Activated naive CD8-positive, alpha-beta T cell treated with anti-CD3 and anti-CD28 coated beads, Interleukin-2, amount 50 U/mL, for 24 hours (primary cell): Measurements from ENCODE around the gene HIRA.
"Not testable (repeated sequence)": the region's sequence is repeated elsewhere in the genome, so short reads cannot be mapped to it uniquely, and the experiment has no call there.

Experiments used
- ATAC-seq: fragments of 150-1000 bp; cut with Tn5 transposase; one replicate; pipeline ENCODE4 v1.10.0; 2021
- DNase-seq: peaks from one replicate; pipeline ENCODE4 v3.0.0; 2021
- H3K27ac Mint-ChIP-seq: one replicate; pipeline ENCODE4 v1.8.0; 2021; ENCODE audit warnings: mild to moderate bottlenecking, mixed read lengths
- H3K27me3 Mint-ChIP-seq: one replicate; pipeline ENCODE4 v1.8.0; 2021; ENCODE audit warnings: mixed read lengths
- H3K36me3 Mint-ChIP-seq: one replicate; pipeline ENCODE4 v1.8.0; 2021; ENCODE audit warnings: low read depth, mixed read lengths
- H3K4me1 Mint-ChIP-seq: one replicate; pipeline ENCODE4 v1.8.0; 2021; ENCODE audit warnings: mixed read lengths
- H3K4me3 Mint-ChIP-seq: one replicate; pipeline ENCODE4 v1.8.0; 2021; ENCODE audit warnings: mild to moderate bottlenecking, moderate library complexity, mixed read lengths
- H3K9me3 Mint-ChIP-seq: one replicate; pipeline ENCODE4 v1.8.0; 2021; ENCODE audit warnings: mixed read lengths

Gene HIRA

GRCh38 chr22:19440411-19441195 lies 9.1 kb upstream of the HIRA start:
- peaks cover 15% of the 10 kb centered on the region for H3K4me1 Mint-ChIP-seq
- peaks cover 32% of the 10 kb centered on the region for H3K36me3 Mint-ChIP-seq
- ATAC-seq (no peak), DNase-seq (no peak)
- H3K9me3 Mint-ChIP-seq: no peaks in the 10 kb centered on the region
- H3K4me3 Mint-ChIP-seq: no peak overlapping the region
- no peak overlapping the region for H3K27ac Mint-ChIP-seq
- no peaks in the 10 kb centered on the region for H3K27me3 Mint-ChIP-seq

GRCh38 chr22:19438298-19438697 lies 6.8 kb upstream of the HIRA start:
- Mint-ChIP-seq H3K4me3 (no peak overlapping the region), H3K9me3 (no peaks in the 10 kb centered on the region), H3K27ac (no peak overlapping the region)

DNA sequence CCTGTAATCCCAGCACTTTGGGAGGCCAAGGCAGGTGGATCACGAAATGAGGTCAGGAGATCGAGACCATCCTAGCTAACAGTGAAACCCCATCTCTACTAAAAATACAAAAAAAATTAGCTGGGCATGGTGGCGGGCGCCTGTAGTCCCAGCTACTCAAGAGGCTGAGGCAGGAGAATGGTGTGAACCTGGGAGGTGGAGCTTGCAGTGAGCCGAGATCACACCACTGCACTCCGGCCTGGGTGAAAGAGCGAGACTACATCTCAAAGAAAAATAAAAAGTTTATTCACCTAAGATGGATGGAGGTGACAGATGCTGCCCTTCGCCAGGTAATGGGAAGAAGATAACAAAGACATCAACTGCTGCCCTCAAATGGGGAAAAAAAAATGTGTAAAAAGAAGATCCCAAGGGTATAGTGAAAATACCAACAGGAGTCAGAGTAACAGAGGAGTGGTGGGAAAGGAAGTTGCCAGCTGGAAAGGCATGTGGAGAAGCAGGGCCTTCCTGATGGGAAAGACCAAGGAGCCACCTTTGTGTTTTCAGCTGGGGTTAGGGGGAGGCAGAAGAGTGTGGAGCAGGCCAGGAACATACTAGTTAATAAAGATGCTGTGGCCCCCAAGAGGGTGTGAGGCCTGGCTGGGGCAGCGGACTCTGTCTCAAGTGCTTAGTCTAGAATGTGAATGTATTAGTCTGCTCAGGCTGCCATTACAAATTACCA lies 5.1 kb upstream of the HIRA start:
- not testable (repeated sequence) for H3K27ac Mint-ChIP-seq, H3K27me3 Mint-ChIP-seq, H3K9me3 Mint-ChIP-seq, DNase-seq, H3K4me3 Mint-ChIP-seq, ATAC-seq
- Mint-ChIP-seq H3K36me3 (peaks cover 26% of the 10 kb centered on the region), H3K4me1 (peaks cover 29% of the 10 kb centered on the region)

More at GRCh38 chr22:19438298-19438697, 6.8 kb upstream of the HIRA start:
- ATAC-seq (no peak), DNase-seq (no peak)
- Mint-ChIP-seq H3K4me1 (peaks cover 26% of the 10 kb centered on the region), H3K27me3 (no peaks in the 10 kb centered on the region), H3K36me3 (peaks cover 33% of the 10 kb centered on the region)

DNA sequence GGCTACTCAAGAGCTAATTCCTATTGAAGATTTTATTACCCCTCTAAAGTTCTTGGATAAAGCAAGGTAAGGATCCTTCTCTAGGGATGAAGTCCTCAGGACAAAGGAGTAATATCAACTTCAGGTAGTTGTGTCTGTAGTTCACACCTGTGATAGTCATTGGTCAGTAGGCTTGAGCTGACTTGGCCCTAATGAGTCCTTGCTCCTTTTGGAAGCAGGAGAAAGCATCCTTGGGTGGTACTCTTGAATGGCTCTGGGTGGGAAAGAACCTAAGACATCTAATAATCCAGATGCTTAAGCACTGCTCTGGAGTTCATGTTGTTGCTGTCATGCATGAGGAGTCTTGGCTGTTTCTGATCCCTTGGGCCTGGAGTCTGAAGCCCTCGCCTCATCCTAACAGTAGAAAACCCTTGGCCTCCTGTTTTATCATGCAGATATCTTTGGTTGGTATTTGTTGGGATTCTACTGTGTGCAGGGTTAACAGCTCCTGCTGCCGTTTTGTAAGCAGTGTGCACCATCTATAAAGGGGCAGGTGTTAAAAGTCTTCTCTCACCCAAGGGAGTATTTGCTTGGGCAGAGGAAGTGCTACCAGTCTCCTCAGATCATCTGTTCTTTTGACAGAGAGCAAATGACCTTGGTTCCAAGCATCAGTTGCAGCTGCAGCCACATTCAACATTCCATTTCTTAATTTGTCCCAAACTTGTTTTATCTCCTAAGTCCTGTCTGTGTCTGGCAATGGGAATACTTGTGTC lies 3.5 kb upstream of the HIRA start:
- Mint-ChIP-seq H3K9me3 (no peaks in the 10 kb centered on the region), H3K4me1 (peaks cover 33% of the 10 kb centered on the region), H3K4me3 (no peak overlapping the region), H3K36me3 (peaks cover 23% of the 10 kb centered on the region), H3K27me3 (no peaks in the 10 kb centered on the region), H3K27ac (no peak overlapping the region)
- no peak for ATAC-seq
- no peak for DNase-seq

- no peak for ATAC-seq
- Mint-ChIP-seq H3K27me3 (no peaks in the 10 kb centered on the region), H3K4me3 (peak overlapping the region; percentile 95), H3K9me3 (no peaks in the 10 kb centered on the region), H3K27ac (peak overlapping the region; percentile 68), H3K36me3 (peaks cover 24% of the 10 kb centered on the region), H3K4me1 (peaks cover 39% of the 10 kb centered on the region)
- DNase-seq: no peak
These were observed 2.9 kb upstream of the HIRA start for GRCh38 chr22:19434401-19434800.

DNA sequence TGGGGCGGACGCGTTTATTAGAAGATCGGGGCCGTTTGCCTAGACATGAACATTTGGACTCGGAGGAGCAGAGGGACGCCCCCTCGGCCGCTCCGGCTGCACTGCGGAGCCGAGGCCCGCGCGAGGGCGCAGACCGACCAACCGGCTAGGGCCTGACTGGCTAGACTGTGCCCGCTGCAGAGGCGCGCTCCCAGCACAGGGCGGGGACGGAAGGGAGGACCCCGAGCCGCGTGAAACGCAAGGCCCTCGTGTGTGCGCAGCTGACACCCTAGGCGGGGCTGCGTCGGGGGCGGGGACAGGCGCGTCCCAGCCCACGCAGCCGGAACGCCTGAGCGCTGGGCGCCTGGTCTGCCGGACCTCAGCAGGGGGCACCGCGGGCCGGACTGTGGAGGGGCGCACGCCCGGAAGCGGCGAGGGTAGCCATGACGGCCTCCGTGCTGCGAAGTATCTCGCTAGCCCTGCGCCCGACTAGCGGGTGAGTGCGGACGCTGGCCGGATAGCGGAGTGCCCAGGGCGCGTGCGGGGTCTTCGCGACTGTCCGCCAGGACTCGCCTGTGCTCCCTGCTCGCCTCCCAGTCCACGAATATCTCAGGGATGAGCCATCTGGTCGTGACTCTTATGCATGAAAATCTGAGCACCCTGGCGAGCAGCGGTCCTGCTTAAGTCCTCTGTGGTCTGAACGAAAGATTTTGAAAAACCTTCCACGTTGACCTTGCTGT lies 759 bp upstream of the HIRA start, which contains the start of gene MRPL40:
Gene MRPL40, plus strand, starts transcription at position 413 of the 719 bp plus-strand sequence. Its CDS starts 10 bp downstream, at position 423.
- Mint-ChIP-seq H3K27me3 (no peaks in the 10 kb centered on the region), H3K4me3 (peak within 1 kb of the TSS; percentile 95), H3K27ac (peak within 1 kb of the TSS; percentile 86), H3K4me1 (peaks cover 53% of the 10 kb centered on the region), H3K9me3 (no peaks in the 10 kb centered on the region), H3K36me3 (peaks cover 27% of the 10 kb centered on the region)
- DNase-seq (peak; percentile 93), ATAC-seq (peak; percentile 91)

- ATAC-seq (no peak), DNase-seq (peak; percentile 43)
- Mint-ChIP-seq H3K27me3 (no peaks in the 10 kb centered on the region), H3K27ac (peak overlapping the region; percentile 88), H3K36me3 (peaks cover 24% of the 10 kb centered on the region), H3K4me3 (peak overlapping the region; percentile 95), H3K4me1 (peaks cover 58% of the 10 kb centered on the region), H3K9me3 (no peaks in the 10 kb centered on the region)
These were observed 517 bp downstream of the HIRA start for GRCh38 chr22:19430890-19431541.

DNA sequence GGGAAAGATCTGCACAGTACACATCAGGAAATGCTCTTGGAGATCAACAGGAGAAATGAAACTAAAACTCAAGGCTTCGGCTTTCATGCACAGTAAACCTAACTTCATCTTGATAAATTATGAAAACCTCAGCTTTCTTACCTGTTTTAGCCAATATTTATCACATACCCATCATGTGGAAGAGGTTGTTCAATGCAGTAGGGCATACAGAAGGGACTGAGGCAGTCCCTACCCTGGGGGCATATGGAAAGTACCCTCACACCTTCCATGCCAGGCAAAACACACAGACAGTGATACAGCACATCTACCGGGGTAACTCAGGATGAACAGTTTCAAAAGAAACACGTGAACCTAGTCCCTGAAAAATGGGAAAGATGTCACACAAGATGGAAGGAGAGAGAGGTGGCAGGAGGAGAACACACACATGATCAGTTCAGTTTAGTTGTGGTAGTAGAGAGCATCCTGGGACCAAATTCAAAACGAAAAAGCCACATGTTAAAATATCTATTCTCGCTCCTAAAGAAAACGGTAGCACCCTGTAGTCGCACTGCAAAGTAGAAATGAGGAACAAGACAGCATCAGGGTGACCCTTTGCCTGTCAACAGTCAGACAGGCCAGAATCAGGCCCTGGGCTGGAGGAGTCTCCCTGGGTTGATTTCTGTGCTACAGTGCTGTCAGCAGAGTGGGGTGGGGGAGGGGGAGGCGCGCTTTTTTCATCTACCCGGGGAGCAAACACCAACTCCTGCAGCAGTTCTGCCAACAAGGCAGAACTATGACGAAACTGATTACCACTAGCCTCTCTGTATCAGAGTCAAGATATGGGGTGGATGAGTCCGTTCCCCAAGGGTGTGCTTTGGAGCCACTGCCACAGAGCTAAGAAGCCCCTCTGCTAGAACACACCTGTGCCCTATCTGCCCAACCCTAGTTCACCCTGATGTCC lies 1.3 kb downstream of the HIRA start:
- Mint-ChIP-seq H3K27ac (peak overlapping the region; percentile 88), H3K4me1 (peaks cover 56% of the 10 kb centered on the region), H3K36me3 (peaks cover 21% of the 10 kb centered on the region), H3K4me3 (peak overlapping the region; percentile 95), H3K27me3 (no peaks in the 10 kb centered on the region), H3K9me3 (no peaks in the 10 kb centered on the region)
- DNase-seq: peak; percentile 40
- no peak for ATAC-seq

- Mint-ChIP-seq H3K4me1 (peaks cover 69% of the 10 kb centered on the region), H3K9me3 (no peaks in the 10 kb centered on the region), H3K4me3 (no peak overlapping the region), H3K27me3 (no peaks in the 10 kb centered on the region), H3K36me3 (peaks cover 9% of the 10 kb centered on the region), H3K27ac (no peak overlapping the region)
- ATAC-seq: no peak
- DNase-seq: no peak
These were observed 7.4 kb downstream of the HIRA start for GRCh38 chr22:19424186-19424500.

DNA sequence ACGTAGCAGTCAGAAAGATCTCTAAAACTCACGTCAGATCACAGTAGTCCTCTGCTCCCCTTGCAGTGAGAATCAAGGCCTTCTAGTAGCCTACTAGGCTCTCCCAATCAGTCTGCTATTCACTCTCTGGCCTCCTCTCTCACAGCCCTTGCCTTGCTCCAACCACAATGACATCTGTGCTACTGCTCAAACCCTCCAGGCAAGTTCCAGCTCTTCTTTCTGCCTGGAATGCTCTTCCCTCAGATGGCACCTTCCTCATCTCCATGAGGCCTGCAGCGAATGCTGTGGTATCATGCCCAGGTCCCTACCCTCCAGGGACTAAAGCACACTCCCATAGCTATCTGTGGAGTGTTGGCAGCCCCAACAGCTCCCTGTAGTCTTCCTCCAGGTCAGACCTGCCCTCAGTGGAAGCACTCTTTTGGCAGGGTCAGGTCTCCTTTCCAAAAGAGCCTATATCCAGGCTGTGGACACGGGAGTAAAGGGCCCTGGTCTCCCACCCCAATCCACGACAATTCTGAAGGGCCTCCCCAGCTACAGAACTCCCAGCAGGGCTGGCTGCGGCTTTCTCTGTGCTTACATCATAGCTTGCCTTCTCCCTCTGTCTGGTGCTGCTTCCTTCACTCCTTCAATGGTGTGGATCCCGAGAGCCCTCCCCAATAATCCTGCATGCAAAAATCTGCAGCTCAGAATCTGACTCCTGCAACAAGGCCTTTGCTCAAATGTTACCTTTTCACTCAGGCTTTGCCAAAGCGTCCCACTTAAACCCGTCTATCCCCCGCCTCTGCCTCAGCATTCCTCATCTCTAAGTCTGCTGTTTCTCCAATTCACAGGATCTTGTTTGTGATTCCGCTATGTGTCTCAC lies 8.9 kb downstream of the HIRA start:
- Mint-ChIP-seq H3K9me3 (no peaks in the 10 kb centered on the region), H3K4me1 (peaks cover 63% of the 10 kb centered on the region), H3K36me3 (peaks cover 3% of the 10 kb centered on the region), H3K27me3 (no peaks in the 10 kb centered on the region), H3K27ac (peak overlapping the region; percentile 57), H3K4me3 (no peak overlapping the region)
- ATAC-seq: no peak
- DNase-seq: no peak

- peaks cover 62% of the 10 kb centered on the region for H3K4me1 Mint-ChIP-seq
- peaks cover 8% of the 10 kb centered on the region for H3K36me3 Mint-ChIP-seq
- H3K27me3 Mint-ChIP-seq: no peaks in the 10 kb centered on the region
- DNase-seq (no peak), ATAC-seq (no peak)
- peak overlapping the region; percentile 64 for H3K27ac Mint-ChIP-seq
- no peaks in the 10 kb centered on the region for H3K9me3 Mint-ChIP-seq
- H3K4me3 Mint-ChIP-seq: no peak overlapping the region
These were observed 11.2 kb downstream of the HIRA start for GRCh38 chr22:19420321-19420720.

DNA sequence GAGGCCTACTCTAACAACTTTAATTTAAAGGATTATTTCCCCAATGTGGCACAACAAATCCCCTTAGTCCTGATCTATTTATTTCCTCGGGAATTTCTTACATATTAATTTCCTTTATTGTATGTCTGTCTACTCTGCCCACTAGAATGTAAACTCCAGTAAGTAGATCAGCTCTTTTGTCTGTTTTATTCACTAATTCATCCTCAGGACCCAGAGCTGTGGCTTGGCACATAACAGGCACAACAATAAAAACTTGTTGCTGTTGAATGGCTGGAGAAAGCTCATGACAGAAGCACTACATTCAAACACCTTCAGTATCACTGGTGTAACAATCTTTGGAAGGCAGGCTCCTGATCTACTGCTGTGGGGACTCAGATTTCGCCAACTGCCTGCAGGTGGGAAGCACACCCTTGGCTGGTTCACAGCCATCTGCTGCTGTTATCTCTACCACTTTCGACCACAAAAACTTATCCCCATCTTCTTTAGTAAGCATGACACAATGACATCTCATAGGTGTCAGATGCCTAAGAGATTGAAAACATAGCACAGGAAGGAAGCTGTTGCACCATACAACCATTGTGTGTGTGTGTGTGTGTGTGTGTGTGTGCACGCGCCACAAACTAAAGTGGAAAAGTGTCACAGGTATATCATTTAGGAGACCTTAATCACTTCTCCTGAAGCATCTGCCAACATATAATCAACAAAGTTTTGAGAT lies 11.9 kb downstream of the HIRA start:
- Mint-ChIP-seq H3K27me3 (no peaks in the 10 kb centered on the region), H3K27ac (peak overlapping the region; percentile 62), H3K4me3 (no peak overlapping the region), H3K36me3 (peaks cover 8% of the 10 kb centered on the region), H3K9me3 (no peaks in the 10 kb centered on the region), H3K4me1 (peaks cover 55% of the 10 kb centered on the region)
- DNase-seq: peak; percentile 29
- peak; percentile 98 for ATAC-seq
